Tibial nerve (tissue), 4 donors: ENCODE data around the gene SSC5D. TPM values are rescaled to one million over a fixed set of nuclear protein-coding genes. Genes with fewer than 3 reads are reported as not detected.

Experiments
- DNase-seq, 2 donors: peaks; one replicate each; pipeline ENCODE4 v3.0.0-alpha.2; 2019; ENCODE audit warnings: low spot score in 2 of 2
- H3K27ac ChIP-seq, 4 donors: fragments of 200-600 bp; sonication (generic) in 3 of 4; one replicate each; pipeline ENCODE4 v1.5.1; 2017 to 2019; ENCODE audit warnings: mild to moderate bottlenecking in 1 of 4
- H3K27me3 ChIP-seq, 2 donors: fragments of 200-600 bp; sonication (generic) in 1 of 2; one replicate each; pipeline versions ENCODE4 v1.5.1 to v1.6.0; 2017 to 2019
- H3K36me3 ChIP-seq, 3 donors: fragments of 200-600 bp; sonication (generic); one replicate each; pipeline ENCODE4 v1.5.1; 2018 to 2019
- H3K4me1 ChIP-seq, 4 donors: fragments of 200-600 bp; sonication (generic) in 3 of 4; one replicate each; pipeline ENCODE4 v1.5.1; 2017 to 2019
- H3K4me3 ChIP-seq, 4 donors: fragments of 200-600 bp; sonication (generic) in 3 of 4; one replicate each; pipeline ENCODE4 v1.5.1; 2017 to 2019; ENCODE audit warnings: mild to moderate bottlenecking in 1 of 4, moderate library complexity in 1 of 4
- H3K9me3 ChIP-seq, 4 donors: fragments of 200-600 bp; sonication (generic) in 3 of 4; one replicate each; pipeline ENCODE4 v1.5.1; 2017 to 2019
- CTCF ChIP-seq, 5 experiments: fragments of 200-600 bp in 3 of 5; fragments of 450-650 bp in 2 of 5; sonication (generic) in 3 of 5; IDR thresholded peaks; one replicate each; pipeline ENCODE4 v1.5.1; 2016 to 2019; ENCODE audit warnings: antibody characterized with exemption in 5 of 5, mild to moderate bottlenecking in 3 of 5, moderate library complexity in 2 of 5
- EP300 ChIP-seq, 2 donors: sonication (generic); formaldehyde crosslinking; IDR thresholded peaks; one replicate each; pipeline ENCODE4 v1.6.1; 2017; ENCODE audit warnings: antibody characterized with exemption in 2 of 2, mild to moderate bottlenecking in 1 of 2
- POLR2A ChIP-seq, 2 donors: fragments of 450-650 bp; IDR thresholded peaks; one replicate each; pipeline ENCODE4 v1.6.1; 2017; ENCODE audit warnings: antibody characterized with exemption in 2 of 2, mild to moderate bottlenecking in 2 of 2, moderate library complexity in 2 of 2
- WGBS, 2 donors: methylation state at CpG; one replicate each; pipeline ENCODE4 v1.1.5; 2018; 5-methylcytosine and 5-hydroxymethylcytosine counted together
- total RNA-seq, 4 donors: library from RNA; depleted of rRNA; stranded (reverse); fragments of >200 nt; gene quantifications; one replicate each; pipeline ENCODE4 v1.1.0, GENCODE V29; 2016

SSC5D gene
- total RNA-seq, 4 donors from 2014 or later: 3.9 to 14.5 (median 7.2) TPM

DNA sequence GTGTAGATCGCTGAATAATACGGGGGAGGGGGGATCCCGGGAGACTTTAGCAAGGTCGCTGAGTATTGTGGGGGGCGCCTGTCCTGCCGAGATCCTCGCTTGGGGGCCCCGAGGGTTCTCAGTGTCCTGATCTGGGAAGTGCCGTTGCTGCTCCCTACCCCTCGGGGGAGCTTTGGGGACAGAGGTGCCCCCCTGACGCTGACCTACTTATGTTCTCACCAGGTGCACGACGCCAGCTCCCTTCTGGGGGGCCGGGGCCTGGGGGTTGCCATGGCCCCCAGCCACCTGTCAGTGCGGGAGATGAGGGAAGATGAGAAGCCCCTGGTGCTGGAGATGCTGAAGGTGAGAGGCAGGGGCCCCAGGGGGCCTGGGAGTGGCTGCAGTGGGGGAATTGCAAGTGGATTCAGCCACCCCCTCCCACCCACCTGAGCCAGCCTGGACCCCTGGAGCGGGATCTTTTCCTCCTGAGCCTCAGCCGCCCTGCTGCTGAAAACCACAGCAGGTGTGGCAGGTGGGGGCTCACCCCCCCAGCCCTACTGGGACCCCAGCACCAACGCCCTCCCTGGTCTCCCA lies 2.7 kb upstream of the SSC5D start:
- H3K4me1 ChIP-seq: peaks cover 0 to 67% (median 39%) of the 10 kb centered on the region in 4 donors
- no peak for DNase-seq
- WGBS, 2 donors: 30 to 44% methylated on average over 11 to 15 of the region's 18 CpGs

DNA sequence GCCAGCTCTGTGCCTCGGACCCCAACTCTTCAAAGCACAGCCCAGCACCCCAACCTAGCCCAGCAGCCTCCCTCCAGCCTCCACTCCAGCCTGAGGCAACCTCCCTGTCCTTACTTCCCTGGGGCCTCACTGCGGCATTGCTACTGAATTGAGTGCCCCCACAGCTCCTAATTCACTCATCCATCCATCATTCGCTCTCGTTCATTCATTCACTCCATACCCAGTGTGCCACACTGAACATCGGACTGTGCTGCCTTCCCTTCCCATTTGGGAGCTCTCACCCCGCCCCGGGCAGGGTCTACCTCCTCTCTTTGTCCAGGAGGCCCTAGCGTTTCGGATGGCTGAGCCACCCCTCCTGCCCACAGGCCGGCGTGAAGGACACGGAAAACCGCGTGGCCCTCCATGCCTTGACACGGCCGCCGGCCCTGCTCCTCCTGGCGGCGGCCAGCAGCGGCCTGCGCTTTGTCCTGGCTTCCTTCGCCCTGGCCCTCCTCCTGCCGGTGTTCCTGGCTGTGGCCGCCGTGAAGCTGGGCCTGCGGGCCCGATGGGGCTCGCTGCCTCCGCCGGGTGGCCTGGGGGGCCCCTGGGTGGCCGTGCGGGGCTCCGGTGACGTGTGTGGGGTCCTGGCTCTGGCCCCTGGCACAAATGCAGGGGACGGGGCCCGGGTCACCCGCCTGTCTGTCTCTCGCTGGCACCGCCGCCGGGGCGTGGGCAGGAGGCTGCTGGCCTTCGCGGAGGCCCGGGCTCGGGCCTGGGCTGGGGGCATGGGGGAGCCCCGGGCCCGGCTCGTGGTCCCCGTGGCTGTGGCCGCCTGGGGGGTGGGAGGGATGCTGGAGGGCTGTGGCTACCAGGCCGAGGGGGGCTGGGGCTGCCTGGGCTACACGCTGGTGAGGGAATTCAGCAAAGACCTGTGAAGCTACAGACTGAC lies 1.9 kb upstream of the SSC5D start:
- TF ChIP-seq EP300 (IDR thresholded peaks at IDR 0.05): no peak
- peak in 1 of 5 experiments; percentile 50 for TF ChIP-seq CTCF (IDR thresholded peaks at IDR 0.05)
- WGBS, 2 donors: 66 to 69% methylated on average over 21 to 32 of the region's 53 CpGs
- H3K4me1 ChIP-seq: peaks cover 0 to 75% (median 44%) of the 10 kb centered on the region in 4 donors
- no peaks in the 10 kb centered on the region for H3K9me3 ChIP-seq
- peak overlapping the region; percentile 68 to 97 (median 90) for H3K27ac ChIP-seq
- peaks cover 0 to 26% (median 0%) of the 10 kb centered on the region in 3 donors for H3K36me3 ChIP-seq
- peak overlapping the region in 1 of 4 donors; percentile 12 for H3K4me3 ChIP-seq
- no peaks in the 10 kb centered on the region for H3K27me3 ChIP-seq
- no peak for DNase-seq

More for the DNA sequence above, 2.7 kb upstream of the SSC5D start:
- H3K36me3 ChIP-seq: peaks cover 0 to 31% (median 0%) of the 10 kb centered on the region in 3 donors
- peak overlapping the region; percentile 84 to 97 (median 90) for H3K27ac ChIP-seq
- peak overlapping the region; percentile 44 to 78 (median 61) for H3K4me3 ChIP-seq
- no peaks in the 10 kb centered on the region for H3K9me3 ChIP-seq
- TF ChIP-seq POLR2A (IDR thresholded peaks at IDR 0.05) (no peak), EP300 (IDR thresholded peaks at IDR 0.05) (no peak), CTCF (IDR thresholded peaks at IDR 0.05) (no peak)
- no peaks in the 10 kb centered on the region for H3K27me3 ChIP-seq

GRCh38 chr19:55486971-55487923 lies 989 bp upstream of the SSC5D start:
- Histone ChIP-seq H3K9me3 (no peaks in the 10 kb centered on the region), H3K27ac (peak overlapping the region; percentile 68 to 97 (median 90)), H3K36me3 (peaks cover 0 to 16% (median 0%) of the 10 kb centered on the region in 3 donors), H3K4me1 (peaks cover 0 to 85% (median 45%) of the 10 kb centered on the region in 4 donors), H3K27me3 (no peaks in the 10 kb centered on the region), H3K4me3 (no peak overlapping the region)
- peak; percentile 57 to 74 for DNase-seq
- WGBS, 2 donors: 20 to 24% methylated on average over 18 to 26 of the region's 27 CpGs
- TF ChIP-seq POLR2A (IDR thresholded peaks at IDR 0.05): peak in 1 of 2 donors; percentile 5
- TF ChIP-seq CTCF (IDR thresholded peaks at IDR 0.05): no peak
- TF ChIP-seq EP300 (IDR thresholded peaks at IDR 0.05): peak in 1 of 2 donors; percentile 46

GRCh38 chr19:55488986-55489710 lies 912 bp downstream of the SSC5D start:
- Histone ChIP-seq H3K4me1 (peaks cover 0 to 99% (median 46%) of the 10 kb centered on the region in 4 donors), H3K9me3 (no peaks in the 10 kb centered on the region), H3K36me3 (no peaks in the 10 kb centered on the region), H3K27ac (peak overlapping the region; percentile 69 to 97 (median 82)), H3K4me3 (no peak overlapping the region), H3K27me3 (no peaks in the 10 kb centered on the region)
- TF ChIP-seq EP300 (IDR thresholded peaks at IDR 0.05) (no peak), CTCF (IDR thresholded peaks at IDR 0.05) (no peak), POLR2A (IDR thresholded peaks at IDR 0.05) (no peak)
- no peak for DNase-seq
- WGBS, 2 donors: 69% methylated on average over 24 of the region's 36 CpGs; no CpG with 5 or more reads in 1 of the 2 donors
